ENCODE results near the gene CYTH2. TPM values are rescaled to one million over a fixed set of nuclear protein-coding genes. Genes with fewer than 3 reads are reported as not detected.
"Not testable (repeated sequence)": the region's sequence is repeated elsewhere in the genome, so short reads cannot be mapped to it uniquely, and the experiment has no call there.

The CYTH2 gene
- total RNA-seq, 2 donors from 2014 or later, result 76.1 to 94.2 TPM

- intact Hi-C loops (cut with DNase I), result no loop called here
- Histone ChIP-seq H3K27ac (no peak overlapping the region), H3K9me3 (no peaks in the 10 kb centered on the region), H3K36me3 (replicated peaks in 1 of 2; ENCODE audit: insufficient read depth in 1 of 2, low read depth in 2 of 2) (no peaks in the 10 kb centered on the region), H3K4me1 (peaks cover 9% of the 10 kb centered on the region), H3K4me3 (no peak overlapping the region), H3K27me3 (no peaks in the 10 kb centered on the region)
- TF ChIP-seq CTCF (IDR thresholded peaks at IDR 0.05), result no peak
- no peak for TF ChIP-seq POLR2A (IDR thresholded peaks at IDR 0.05)
- ATAC-seq (no peak), DNase-seq (no peak)
- WGBS, 2 donors, result 81 to 83% methylated on average over 3 of the region's 3 CpGs
These were observed 49.0 kb downstream of the CYTH2 start for GRCh38 chr19:48518207-48518606.

DNA sequence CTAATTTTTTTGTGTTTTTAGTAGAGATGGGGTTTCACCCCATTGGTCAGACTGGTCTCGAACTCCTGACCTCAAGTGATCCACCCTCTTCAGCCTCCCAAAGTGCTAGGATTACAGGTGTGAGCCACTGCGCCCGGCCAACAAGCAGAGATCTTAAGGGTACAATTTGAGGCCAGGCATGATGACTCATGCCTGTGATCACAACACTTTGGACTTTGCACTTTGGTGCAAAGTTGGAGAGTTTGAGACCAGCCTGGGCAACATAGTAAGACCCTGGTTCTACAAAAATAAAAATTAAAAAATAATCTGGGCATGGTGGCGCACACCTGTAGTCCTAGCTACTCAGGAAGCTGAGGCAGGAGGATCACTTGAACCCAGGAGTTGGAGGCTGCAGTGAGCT is 50.3 kb downstream of the CYTH2 start:
- H3K4me1 ChIP-seq; H3K27ac ChIP-seq; H3K9me3 ChIP-seq; DNase-seq; H3K36me3 ChIP-seq (replicated peaks in 1 of 2; ENCODE audit: insufficient read depth in 1 of 2, low read depth in 2 of 2); H3K27me3 ChIP-seq; H3K4me3 ChIP-seq; ATAC-seq; intact Hi-C loops (cut with DNase I): not testable (repeated sequence)
- 69 to 91% methylated on average over 1 to 4 of the region's 4 CpGs for WGBS, 2 donors

DNA sequence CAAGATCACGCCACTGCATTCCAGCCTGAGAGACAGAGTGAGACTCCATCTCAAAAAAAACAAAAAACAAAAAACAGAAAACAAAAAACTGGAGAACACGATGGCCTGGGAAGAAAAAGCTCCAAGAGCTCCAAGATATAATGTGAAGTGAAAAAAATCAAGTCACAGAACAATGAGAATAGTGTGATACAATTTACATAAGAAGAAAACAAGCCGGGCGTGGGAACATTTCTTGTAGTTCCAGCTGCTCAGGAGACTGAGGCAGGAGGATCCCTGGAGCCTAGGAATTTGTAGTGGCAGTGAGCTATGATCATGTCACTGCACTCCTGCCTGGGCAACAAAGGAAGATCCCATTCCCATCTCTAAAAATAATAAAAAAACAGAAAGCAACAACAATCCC is 51.0 kb downstream of the CYTH2 start:
- no peaks in the 10 kb centered on the region for H3K9me3 ChIP-seq
- no peak overlapping the region for H3K27ac ChIP-seq
- no peaks in the 10 kb centered on the region for H3K27me3 ChIP-seq
- TF ChIP-seq POLR2A (IDR thresholded peaks at IDR 0.05) (no peak), CTCF (IDR thresholded peaks at IDR 0.05) (no peak)
- WGBS, 2 donors, result 33 to 52% methylated on average over 4 of the region's 4 CpGs
- DNase-seq (peak in 1 of 4 donors; percentile 40), ATAC-seq (no peak)
- intact Hi-C loops (cut with DNase I), result no loop called here
- no peak overlapping the region for H3K4me3 ChIP-seq
- H3K36me3 ChIP-seq (replicated peaks in 1 of 2; ENCODE audit: insufficient read depth in 1 of 2, low read depth in 2 of 2), result no peaks in the 10 kb centered on the region
- H3K4me1 ChIP-seq, result peaks cover 4% of the 10 kb centered on the region

- no peak for ATAC-seq
- TF ChIP-seq POLR2A (IDR thresholded peaks at IDR 0.05) (no peak), CTCF (IDR thresholded peaks at IDR 0.05) (no peak)
These were observed 55.1 kb downstream of the CYTH2 start for GRCh38 chr19:48524221-48524620.

GRCh38 chr19:48524732-48525131 is 55.6 kb downstream of the CYTH2 start:
- Histone ChIP-seq H3K27me3 (no peaks in the 10 kb centered on the region), H3K27ac (no peak overlapping the region), H3K4me3 (no peak overlapping the region), H3K9me3 (peaks cover 0 to 10% (median 2%) of the 10 kb centered on the region in 3 donors), H3K36me3 (replicated peaks in 1 of 2; ENCODE audit: insufficient read depth in 1 of 2, low read depth in 2 of 2) (no peaks in the 10 kb centered on the region), H3K4me1 (peaks cover 4% of the 10 kb centered on the region)
- WGBS, 2 donors, result 92 to 95% methylated on average over 5 of the region's 5 CpGs
- ATAC-seq, result no peak
- TF ChIP-seq POLR2A (IDR thresholded peaks at IDR 0.05) (no peak), CTCF (IDR thresholded peaks at IDR 0.05) (no peak)
- no peak for DNase-seq
- intact Hi-C loops (cut with DNase I), result no loop called here

More at GRCh38 chr19:48524221-48524620, 55.1 kb downstream of the CYTH2 start:
- H3K27ac ChIP-seq, result no peak overlapping the region
- no peak overlapping the region for H3K4me3 ChIP-seq
- H3K4me1 ChIP-seq, result peaks cover 4% of the 10 kb centered on the region
- peaks cover 0 to 7% (median under 1%) of the 10 kb centered on the region in 3 donors for H3K9me3 ChIP-seq
- no peak for DNase-seq
- 87 to 90% methylated on average over 2 of the region's 2 CpGs for WGBS, 2 donors
- H3K27me3 ChIP-seq, result no peaks in the 10 kb centered on the region
- no peaks in the 10 kb centered on the region for H3K36me3 ChIP-seq (replicated peaks in 1 of 2; ENCODE audit: insufficient read depth in 1 of 2, low read depth in 2 of 2)
- intact Hi-C loops (cut with DNase I), result no loop called here
